MM.1S (cell line): Measurements from ENCODE around the gene NINJ2.

Source experiments
- DNase-seq: peaks from one replicate; pipeline ENCODE4 v3.0.0-alpha.2; 2015
- H2AFZ ChIP-seq: fragments of 300-600 bp; sonication (generic); 2 replicates; pipeline ENCODE4 v1.6.0; 2016; ENCODE audit warnings: antibody characterized with exemption, low read length
- H3F3A ChIP-seq: fragments of 300-600 bp; sonication (generic); 2 replicates; pipeline ENCODE4 v1.6.1; 2016; ENCODE audit warnings: mild to moderate bottlenecking, antibody characterized with exemption, low read length, moderate library complexity, mixed read lengths; ENCODE audit not compliant: insufficient read depth
- H3K27ac ChIP-seq: fragments of 300-600 bp; sonication (generic); 2 replicates; pipeline ENCODE4 v1.5.1; 2016; ENCODE audit warnings: mild to moderate bottlenecking, low read length
- H3K27me3 ChIP-seq: fragments of 300-600 bp; sonication (generic); replicated peaks from 2 replicates; pipeline ENCODE4 v1.6.0; 2016; ENCODE audit warnings: low read length; ENCODE audit not compliant: insufficient read depth
- H3K36me3 ChIP-seq: fragments of 300-600 bp; sonication (generic); replicated peaks from 2 replicates; pipeline ENCODE4 v1.6.1; 2016; ENCODE audit warnings: mild to moderate bottlenecking, low read length, mixed read lengths; ENCODE audit not compliant: insufficient read depth
- H3K4me1 ChIP-seq: fragments of 300-600 bp; sonication (generic); 2 replicates; pipeline ENCODE4 v1.6.1; 2016; ENCODE audit warnings: low read length, mixed read lengths
- H3K4me2 ChIP-seq: fragments of 300-600 bp; sonication (generic); 2 replicates; pipeline ENCODE4 v1.6.0; 2016; ENCODE audit warnings: low read depth, low read length
- H3K4me3 ChIP-seq: fragments of 300-600 bp; sonication (generic); 2 replicates; pipeline ENCODE4 v1.5.1; 2016; ENCODE audit warnings: low read length, mixed read lengths
- H3K79me2 ChIP-seq: fragments of 300-600 bp; sonication (generic); 2 replicates; pipeline ENCODE4 v1.6.1; 2016; ENCODE audit warnings: mixed run types, low read length, mixed read lengths
- H3K9ac ChIP-seq: fragments of 300-600 bp; sonication (generic); 2 replicates; pipeline ENCODE4 v1.6.1; 2016; ENCODE audit warnings: low read length, mixed read lengths
- H3K9me2 ChIP-seq: fragments of 300-600 bp; sonication (generic); replicated peaks from 2 replicates; pipeline ENCODE4 v1.6.1; 2016; ENCODE audit warnings: mild to moderate bottlenecking, low read length, mixed read lengths; ENCODE audit not compliant: insufficient read depth
- H3K9me3 ChIP-seq: fragments of 300-600 bp; sonication (generic); replicated peaks from 2 replicates; pipeline ENCODE4 v1.6.1; 2016; ENCODE audit warnings: mild to moderate bottlenecking, low read length, mixed read lengths; ENCODE audit not compliant: insufficient read depth
- H4K20me1 ChIP-seq: fragments of 300-600 bp; sonication (generic); 2 replicates; pipeline ENCODE4 v1.6.1; 2016; ENCODE audit warnings: mild to moderate bottlenecking, low read length, moderate library complexity, mixed read lengths; ENCODE audit not compliant: insufficient read depth
- CTCF ChIP-seq: fragments of 300-600 bp; sonication (generic); IDR thresholded peaks from 2 replicates; pipeline ENCODE4 v1.5.1; 2016; ENCODE audit warnings: antibody characterized with exemption, low read length, mixed read lengths
- EZH2 ChIP-seq: fragments of 300-600 bp; sonication (generic); optimal IDR thresholded peaks from 2 replicates; pipeline ENCODE3; 2017; ENCODE audit warnings: low read depth, mild to moderate bottlenecking, antibody characterized with exemption, low read length, mixed read lengths
- EZH2phosphoT487 ChIP-seq: fragments of 300-600 bp; sonication (generic); IDR thresholded peaks from 2 replicates; pipeline ENCODE4 v1.6.1; 2018; ENCODE audit warnings: antibody characterized with exemption, low read length

The NINJ2 gene

GRCh38 chr12:559906-560455 is 103.3 kb downstream of the NINJ2 start:
- Histone ChIP-seq H2AFZ (no peak overlapping the region), H3K9ac (no peak overlapping the region), H3K9me2 (no peaks in the 10 kb centered on the region), H3K27me3 (peaks cover 5% of the 10 kb centered on the region; the same call in 1 of the 2 replicates), H3K79me2 (no peaks in the 10 kb centered on the region), H3F3A (no peaks in the 10 kb centered on the region), H3K27ac (no peak overlapping the region), H4K20me1 (no peaks in the 10 kb centered on the region), H3K4me2 (no peak overlapping the region), H3K9me3 (no peaks in the 10 kb centered on the region), H3K4me3 (no peak overlapping the region), H3K4me1 (no peaks in the 10 kb centered on the region), H3K36me3 (no peaks in the 10 kb centered on the region)
- DNase-seq = no peak
- no peak for TF ChIP-seq CTCF
- no peak for TF ChIP-seq EZH2phosphoT487
- TF ChIP-seq EZH2 = no peak

- Histone ChIP-seq H3F3A (no peaks in the 10 kb centered on the region), H3K27me3 (peaks cover 5% of the 10 kb centered on the region; the same call in 1 of the 2 replicates), H3K9me2 (no peaks in the 10 kb centered on the region), H4K20me1 (no peaks in the 10 kb centered on the region), H3K4me3 (no peak overlapping the region), H2AFZ (no peak overlapping the region), H3K4me1 (no peaks in the 10 kb centered on the region), H3K4me2 (no peak overlapping the region), H3K79me2 (no peaks in the 10 kb centered on the region), H3K9ac (no peak overlapping the region), H3K27ac (no peak overlapping the region), H3K9me3 (no peaks in the 10 kb centered on the region), H3K36me3 (no peaks in the 10 kb centered on the region)
- no peak for DNase-seq
- TF ChIP-seq EZH2 (no peak), CTCF (no peak), EZH2phosphoT487 (no peak)
Measured at GRCh38 chr12:559208-559905, 103.9 kb downstream of the NINJ2 start.

- no peak for DNase-seq
- H3K27me3 ChIP-seq = peaks cover 5% of the 10 kb centered on the region; the same call in 1 of the 2 replicates
- no peaks in the 10 kb centered on the region for H3F3A ChIP-seq
- no peak overlapping the region for H3K4me3 ChIP-seq
- H4K20me1 ChIP-seq = no peaks in the 10 kb centered on the region
- H3K27ac ChIP-seq = no peak overlapping the region
- no peak for TF ChIP-seq CTCF
- no peak for TF ChIP-seq EZH2phosphoT487
- TF ChIP-seq EZH2 = no peak
- no peaks in the 10 kb centered on the region for H3K9me3 ChIP-seq
- no peak overlapping the region for H3K9ac ChIP-seq
- H3K9me2 ChIP-seq = no peaks in the 10 kb centered on the region
- no peaks in the 10 kb centered on the region for H3K79me2 ChIP-seq
- H3K4me2 ChIP-seq = no peak overlapping the region
- H2AFZ ChIP-seq = no peak overlapping the region
- no peaks in the 10 kb centered on the region for H3K36me3 ChIP-seq
- H3K4me1 ChIP-seq = no peaks in the 10 kb centered on the region
Measured at GRCh38 chr12:558580-558979, 104.7 kb downstream of the NINJ2 start.
